Adipose tissue (tissue), 3 donors: ENCODE data around the gene PPRC1. TPM values are rescaled to one million over a fixed set of nuclear protein-coding genes. Genes with fewer than 3 reads are reported as not detected.

ENCODE experiments used
- H3K27ac ChIP-seq: one replicate; pipeline ENCODE4 v1.5.1; 2013; ENCODE audit warnings: low read depth, low read length
- WGBS, 3 donors: extraction: QIAGEN DNeasy Blood & Tissue Kit; methylation state at CpG; one replicate each; pipeline ENCODE4 v1.1.7; 2013; 5-methylcytosine and 5-hydroxymethylcytosine counted together
- polyA plus RNA-seq, 3 donors: library from polyadenylated mRNA; stranded (reverse); fragments of 200-250 nt; gene quantifications; one replicate each; pipeline ENCODE4 v1.2.3, GENCODE V29; 2013
- donor health status: healthy with polysubstance abuse.
- donor health status: Bipolar disorder and iron deficiency.
- donor health status: healthy.

Gene PPRC1
- polyA plus RNA-seq, 3 donors, result 8.9 to 44.4 (median 23.1) TPM

- 1 to 2% (median 1%) methylated on average over 15 to 23 of the region's 23 CpGs for WGBS, 3 donors
- no peak overlapping the region for H3K27ac ChIP-seq
Measured at GRCh38 chr10:102114861-102115618, 17.8 kb upstream of the PPRC1 start.

GRCh38 chr10:102115775-102116174, 17.1 kb upstream of the PPRC1 start:
- 1 to 15% (median 2%) methylated on average over 3 of the region's 3 CpGs for WGBS, 3 donors
- H3K27ac ChIP-seq, result no peak overlapping the region

- 80 to 89% (median 83%) methylated on average over 1 of the region's 1 CpG for WGBS, 3 donors
- H3K27ac ChIP-seq, result no peak overlapping the region
Measured at GRCh38 chr10:102116656-102117055, 16.2 kb upstream of the PPRC1 start.

- WGBS, 3 donors, result 2 to 8% (median 7%) methylated on average over 9 to 12 of the region's 12 CpGs
Measured at GRCh38 chr10:102117391-102118159, 15.3 kb upstream of the PPRC1 start.

DNA sequence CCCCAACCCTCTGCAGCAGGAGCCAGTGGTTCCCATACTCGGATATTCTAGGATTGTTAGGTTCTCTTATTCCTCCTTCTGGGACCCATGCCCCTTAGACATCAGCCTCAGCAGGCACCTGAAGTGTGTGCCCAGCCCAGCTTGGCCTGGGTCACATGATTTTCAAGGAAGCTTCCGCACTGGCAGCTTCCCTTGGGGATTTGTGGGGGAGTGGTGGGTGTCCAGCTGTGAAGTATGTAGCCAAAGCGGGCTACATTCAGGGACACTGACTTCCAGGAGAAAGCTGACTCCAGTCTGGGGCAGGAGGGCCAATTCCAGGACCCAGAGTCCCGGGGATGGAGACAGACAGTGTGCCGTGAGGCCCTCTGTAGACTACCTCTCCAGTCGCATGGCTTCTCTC, 14.0 kb upstream of the PPRC1 start:
- no peak overlapping the region for H3K27ac ChIP-seq
- 3 to 5% (median 4%) methylated on average over 6 of the region's 6 CpGs for WGBS, 3 donors

More at GRCh38 chr10:102117391-102118159, 15.3 kb upstream of the PPRC1 start:
- no peak overlapping the region for H3K27ac ChIP-seq

DNA sequence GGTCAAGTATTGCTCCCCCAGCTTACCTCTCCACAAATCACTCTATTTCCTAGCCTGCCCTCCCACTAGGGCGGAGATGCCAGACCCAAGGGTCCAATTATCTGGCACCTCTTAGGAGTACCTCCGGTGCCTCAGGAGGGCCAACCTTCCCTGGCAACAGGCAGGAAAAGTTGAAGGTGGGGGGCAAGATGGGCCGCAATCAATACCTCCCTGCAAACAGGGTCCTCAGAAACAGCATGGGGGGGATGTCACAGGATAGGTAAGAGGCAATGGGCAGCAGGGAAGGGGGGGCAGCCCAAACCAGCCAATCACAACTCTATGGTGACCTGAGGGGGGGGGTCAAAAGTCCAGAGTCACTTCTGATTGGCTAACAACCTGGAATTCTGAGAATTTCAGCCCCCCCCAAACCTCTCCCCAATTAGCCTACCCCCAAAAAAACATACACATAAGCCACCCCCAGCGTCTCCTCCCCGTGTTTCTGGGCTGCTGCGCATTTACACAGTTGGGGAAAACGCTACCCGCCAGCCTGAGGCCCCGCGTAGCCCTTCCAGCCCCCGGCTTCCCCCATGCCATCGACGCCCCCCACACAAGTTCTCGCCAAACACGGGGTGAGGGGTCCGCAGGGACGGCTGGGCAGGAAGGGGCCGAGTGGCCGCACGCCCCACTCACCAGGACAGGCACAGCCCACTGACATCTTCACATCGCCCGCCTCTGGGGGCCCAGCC, 13.3 kb upstream of the PPRC1 start:
- peak overlapping the region; percentile 76 for H3K27ac ChIP-seq
- WGBS, 3 donors, result 0 to 1% (median 1%) methylated on average over 18 to 22 of the region's 22 CpGs

- 0 to 1% (median 0%) methylated on average over 68 to 104 of the region's 104 CpGs for WGBS, 3 donors
- peak within 1 kb of the TSS; percentile 76 for H3K27ac ChIP-seq
Measured at GRCh38 chr10:102120142-102120990, 12.5 kb upstream of the PPRC1 start, which contains the start of gene LDB1. LDB1 (minus strand) TSS chr10:102120368; CDS start chr10:102120110, 258 bp downstream.

DNA sequence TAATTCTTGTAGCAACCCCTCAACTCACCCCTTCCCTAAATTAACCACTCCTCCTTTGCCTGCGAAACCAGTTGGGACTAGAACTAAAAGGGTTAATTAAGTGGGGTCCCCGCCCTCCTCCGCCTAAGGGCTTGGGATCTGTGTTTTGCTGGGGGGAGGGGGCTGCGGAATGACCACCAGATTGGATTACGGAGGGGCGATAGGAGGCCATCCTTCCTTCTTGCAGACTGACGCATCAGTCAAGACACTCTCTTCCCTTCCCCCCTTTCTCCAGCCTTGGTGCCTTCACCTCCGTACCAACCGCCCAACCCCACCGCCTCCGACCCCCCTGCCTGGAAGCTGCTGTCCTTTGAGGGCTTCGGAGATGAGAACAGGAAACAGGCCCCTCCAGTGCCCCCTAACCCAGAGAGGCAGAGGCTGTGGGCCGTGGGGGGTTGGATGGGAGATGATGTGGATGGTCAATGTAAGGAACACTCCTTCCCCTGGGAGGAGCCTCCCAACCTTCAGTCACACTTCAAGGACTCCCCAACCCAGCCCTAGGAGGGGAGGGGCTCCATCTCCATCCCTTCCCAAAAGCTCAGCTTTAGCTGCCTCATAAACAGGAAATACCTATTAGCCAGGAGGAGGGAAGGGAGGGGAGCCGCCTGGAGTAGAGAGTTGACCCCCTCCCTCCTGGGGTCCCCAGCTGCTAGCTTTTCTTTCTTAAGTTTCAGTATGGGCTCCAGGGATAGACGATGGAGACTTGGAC, 11.7 kb upstream of the PPRC1 start:
- H3K27ac ChIP-seq, result peak overlapping the region; percentile 40
- WGBS, 3 donors, result 3 to 18% (median 7%) methylated on average over 14 to 15 of the region's 15 CpGs

DNA sequence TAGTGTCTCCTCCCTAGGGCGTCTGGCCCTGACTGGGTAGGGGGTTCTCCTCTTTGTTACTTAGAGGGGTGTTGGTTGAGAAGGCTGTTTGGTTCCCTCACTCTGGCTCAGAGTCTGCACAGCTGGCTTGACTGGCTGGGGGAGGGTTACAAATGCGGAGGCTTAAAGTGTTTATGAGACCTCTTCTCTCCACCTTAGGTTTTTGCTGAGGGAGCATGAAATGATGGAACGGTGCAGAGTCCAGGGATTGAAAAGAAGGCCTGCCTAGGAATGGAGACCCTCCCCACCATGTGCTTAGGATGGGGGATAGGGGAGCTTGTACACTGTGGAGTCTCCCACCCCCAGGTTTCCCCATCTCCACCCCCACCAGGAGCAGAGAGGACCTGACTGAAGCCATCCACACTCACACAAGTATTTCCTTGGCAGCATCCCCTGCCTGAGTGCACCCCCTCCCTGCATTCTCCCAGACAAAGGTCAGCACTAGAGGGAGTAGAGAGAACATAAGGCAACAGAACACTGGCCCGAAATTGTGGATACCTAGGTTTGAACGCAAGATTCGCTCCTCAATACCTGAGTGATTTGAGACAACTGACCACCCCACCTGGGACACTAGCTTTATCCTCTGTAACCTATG, 11.0 kb upstream of the PPRC1 start:
- WGBS, 3 donors, result 44 to 54% (median 53%) methylated on average over 6 of the region's 6 CpGs

DNA sequence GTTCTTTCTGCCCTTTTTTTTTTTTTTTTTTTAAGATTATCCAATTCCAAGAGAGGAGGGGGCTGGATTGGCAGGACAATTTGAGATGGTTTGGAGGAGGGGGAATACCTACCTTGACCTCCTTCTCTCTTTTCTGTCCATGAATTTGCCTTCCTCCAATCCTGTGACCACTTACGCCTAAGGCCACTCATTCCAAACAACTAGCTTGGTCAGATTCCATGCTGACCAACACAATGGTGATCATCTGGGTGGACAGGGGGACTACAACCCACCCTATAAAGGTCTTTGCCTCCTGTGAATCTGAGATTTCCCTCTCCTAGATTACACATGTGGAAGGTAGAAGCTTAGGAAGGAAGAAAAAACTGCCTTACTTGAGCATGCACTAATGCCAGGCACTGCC, 10.4 kb upstream of the PPRC1 start:
- 96 to 100% (median 100%) methylated on average over 1 of the region's 1 CpG for WGBS, 3 donors
- H3K27ac ChIP-seq, result no peak overlapping the region

More for the DNA sequence above, 11.0 kb upstream of the PPRC1 start:
- no peak overlapping the region for H3K27ac ChIP-seq

- WGBS, 3 donors, result 85 to 95% (median 89%) methylated on average over 3 of the region's 3 CpGs
- no peak overlapping the region for H3K27ac ChIP-seq
Measured at GRCh38 chr10:102123223-102123622, 9.6 kb upstream of the PPRC1 start.

GRCh38 chr10:102131286-102132170, 1.3 kb upstream of the PPRC1 start:
- 87 to 92% (median 88%) methylated on average over 8 of the region's 8 CpGs for WGBS, 3 donors

DNA sequence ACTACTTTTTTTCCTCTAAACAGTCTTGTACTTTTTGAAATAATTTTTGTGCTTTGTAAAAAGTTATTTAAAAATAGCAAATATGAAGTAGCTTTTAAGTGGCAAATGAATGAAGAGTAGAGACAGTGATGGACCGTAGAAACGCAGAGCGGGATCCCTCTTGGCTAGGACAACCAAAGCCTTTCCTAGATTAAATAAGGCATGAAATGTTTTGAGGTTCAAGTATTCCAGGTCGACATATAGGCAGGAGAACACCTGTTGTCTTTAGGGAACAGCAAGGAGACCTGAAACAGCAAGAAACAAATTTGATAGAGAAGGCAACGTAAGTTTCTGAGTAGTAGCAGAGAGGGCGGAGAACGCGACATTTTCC, 662 bp upstream of the PPRC1 start:
- no peak overlapping the region for H3K27ac ChIP-seq
- 13 to 25% (median 24%) methylated on average over 8 of the region's 8 CpGs for WGBS, 3 donors

More at GRCh38 chr10:102131286-102132170, 1.3 kb upstream of the PPRC1 start:
- H3K27ac ChIP-seq, result no peak overlapping the region

- peak overlapping the region; percentile 76 for H3K27ac ChIP-seq
- 0 to 1% (median 0%) methylated on average over 37 to 48 of the region's 48 CpGs for WGBS, 3 donors
Measured at GRCh38 chr10:102133373-102134195, 744 bp downstream of the PPRC1 start.

DNA sequence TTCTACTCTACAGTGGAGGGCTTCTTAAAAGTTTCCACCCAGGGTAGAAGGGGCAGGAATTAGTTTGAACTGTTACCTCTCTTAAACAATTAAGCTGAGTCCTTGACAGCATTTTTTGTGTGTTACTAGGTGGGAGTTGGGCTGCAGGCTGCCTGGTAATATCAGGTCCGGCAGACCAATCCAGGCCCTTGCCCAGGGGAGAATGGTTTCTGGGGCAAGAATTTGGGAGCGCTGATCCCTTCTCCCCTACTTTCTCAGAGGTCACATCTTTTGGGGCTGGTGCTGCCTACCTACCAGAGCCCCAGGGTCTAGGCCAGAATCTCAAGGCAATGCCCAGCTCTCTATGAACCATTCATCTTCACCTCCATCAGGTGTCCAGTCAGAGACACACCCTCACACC, 1.6 kb downstream of the PPRC1 start:
- WGBS, 3 donors, result 45 to 61% (median 59%) methylated on average over 2 of the region's 2 CpGs
- no peak overlapping the region for H3K27ac ChIP-seq
